Activated naive CD4-positive, alpha-beta T cell treated with anti-CD3 and anti-CD28 coated beads for 36 hours (primary cell): ENCODE results near the gene SMIM24. TPM values are rescaled to one million over a fixed set of nuclear protein-coding genes. Genes with fewer than 3 reads are reported as not detected.

Experiments used
- CTCF ChIA-PET: fragments of 350-600 bp; sonication (Branson Sonifier 250); formaldehyde crosslinking; loops from one replicate; lab custom pipeline; 2021; ENCODE audit warnings: antibody characterized with exemption; lab: Charles Lee
- DNase-seq: peaks from one replicate; pipeline ENCODE4 v3.0.0-alpha.2; 2020
- H3K27ac Mint-ChIP-seq: one replicate; pipeline ENCODE4 v1.8.0; 2021; ENCODE audit warnings: mild to moderate bottlenecking, mixed read lengths
- H3K27me3 Mint-ChIP-seq: one replicate; pipeline ENCODE4 v1.8.0; 2021; ENCODE audit warnings: low read depth, mixed read lengths
- H3K36me3 Mint-ChIP-seq: one replicate; pipeline ENCODE4 v1.8.0; 2021; ENCODE audit warnings: low read depth, mixed read lengths
- H3K4me1 Mint-ChIP-seq: one replicate; pipeline ENCODE4 v1.8.0; 2021; ENCODE audit warnings: low read depth, mixed read lengths
- H3K4me3 Mint-ChIP-seq: one replicate; pipeline ENCODE4 v1.8.0; 2021; ENCODE audit warnings: mild to moderate bottlenecking, moderate library complexity, mixed read lengths
- H3K9me3 Mint-ChIP-seq: one replicate; pipeline ENCODE4 v1.8.0; 2021; ENCODE audit warnings: mixed read lengths
- intact Hi-C: fragments of 100-400 bp; cut with micrococcal nuclease; formaldehyde crosslinking; loops from one replicate; pipeline ENCODE4 v1.15.1; 2023
- total RNA-seq, 2 experiments: library from RNA; stranded (reverse); gene quantifications; one replicate each; pipeline ENCODE4 v1.2.3, GENCODE V29; 2021

SMIM24 gene
- total RNA-seq, 2 experiments from 2014 or later, result 0.41 TPM; not detected in 1

DNA sequence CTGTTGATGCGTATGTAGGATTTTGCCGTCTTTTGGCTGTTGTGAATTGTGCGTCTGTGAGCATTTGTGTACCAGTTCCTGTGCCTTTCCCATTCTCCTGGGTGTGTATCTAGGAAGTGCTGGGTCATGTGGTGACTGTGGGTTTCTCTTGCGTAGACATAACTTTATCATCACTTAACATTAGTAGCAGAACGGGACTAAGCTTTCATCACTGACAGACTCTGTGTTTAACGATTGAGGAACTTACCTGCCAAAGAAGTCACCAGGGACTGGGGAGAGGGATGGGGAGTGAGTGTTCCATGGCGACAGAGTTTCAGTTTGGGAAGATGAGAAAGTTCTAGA, 40.8 kb upstream of the SMIM24 start:
- peaks cover 8% of the 10 kb centered on the region for H3K36me3 Mint-ChIP-seq
- CTCF ChIA-PET, result interaction anchor here (0.6 to 0.8 kb wide), 2 partner anchors 28 to 35 kb away, joined by 5 to 6 read pairs; no protein-coding TSS in a partner anchor

DNA sequence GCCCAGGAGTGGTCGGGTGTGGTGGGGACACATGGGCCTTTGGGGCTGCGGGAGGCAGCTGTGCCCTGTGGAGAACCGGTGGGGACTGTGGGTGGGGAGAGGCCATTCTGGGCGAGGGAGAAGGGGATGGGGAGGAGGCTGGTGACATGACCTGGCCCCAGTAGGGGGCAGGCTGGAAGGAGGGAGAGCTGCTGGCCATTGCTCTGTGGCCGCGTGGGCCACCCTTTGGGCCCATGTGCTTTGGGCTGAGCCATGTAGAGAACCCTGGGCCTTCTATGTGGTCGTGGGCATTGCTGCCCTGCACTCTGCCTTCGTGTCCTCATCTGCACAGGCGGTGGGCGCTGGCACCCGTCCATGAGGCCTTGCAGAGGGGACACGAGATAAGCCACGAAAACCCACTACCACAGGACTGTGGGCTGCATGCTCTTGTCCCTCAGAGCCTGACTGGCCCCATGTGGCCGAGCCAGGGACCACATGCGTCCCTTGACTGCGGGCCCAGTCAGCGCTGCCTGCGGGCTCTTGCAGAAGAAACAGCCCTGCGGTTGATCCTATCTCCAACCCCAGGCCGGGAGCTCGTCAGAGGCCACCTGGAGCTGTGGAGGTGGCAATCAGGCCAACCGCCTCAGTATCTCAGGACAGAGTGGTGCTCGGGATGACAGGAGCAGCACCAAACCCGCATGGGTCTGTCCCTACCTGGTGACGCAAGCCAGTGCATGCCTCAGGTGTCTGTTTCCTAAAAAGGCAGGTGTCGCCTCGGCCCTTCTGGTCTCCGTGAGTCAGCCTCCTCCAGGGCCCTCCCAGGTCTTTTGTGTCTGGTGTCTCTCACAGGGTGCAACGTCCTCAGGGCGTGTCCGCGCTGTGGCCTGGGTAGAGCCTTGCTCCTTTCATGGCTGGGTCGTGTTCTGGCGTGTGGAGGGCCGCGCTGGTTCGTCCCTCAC, 40.1 kb upstream of the SMIM24 start:
- Mint-ChIP-seq H3K9me3 (no peaks in the 10 kb centered on the region), H3K27ac (no peak overlapping the region), H3K4me1 (peaks cover 30% of the 10 kb centered on the region), H3K36me3 (peaks cover 8% of the 10 kb centered on the region), H3K27me3 (no peaks in the 10 kb centered on the region), H3K4me3 (no peak overlapping the region)
- DNase-seq, result no peak
- CTCF ChIA-PET, result no interaction called here
- intact Hi-C loops, result no loop called here

More for the DNA sequence above, 40.8 kb upstream of the SMIM24 start:
- Mint-ChIP-seq H3K4me3 (no peak overlapping the region), H3K9me3 (no peaks in the 10 kb centered on the region), H3K4me1 (peaks cover 26% of the 10 kb centered on the region), H3K27me3 (no peaks in the 10 kb centered on the region), H3K27ac (no peak overlapping the region)
- intact Hi-C loops, result no loop called here
- DNase-seq, result no peak

DNA sequence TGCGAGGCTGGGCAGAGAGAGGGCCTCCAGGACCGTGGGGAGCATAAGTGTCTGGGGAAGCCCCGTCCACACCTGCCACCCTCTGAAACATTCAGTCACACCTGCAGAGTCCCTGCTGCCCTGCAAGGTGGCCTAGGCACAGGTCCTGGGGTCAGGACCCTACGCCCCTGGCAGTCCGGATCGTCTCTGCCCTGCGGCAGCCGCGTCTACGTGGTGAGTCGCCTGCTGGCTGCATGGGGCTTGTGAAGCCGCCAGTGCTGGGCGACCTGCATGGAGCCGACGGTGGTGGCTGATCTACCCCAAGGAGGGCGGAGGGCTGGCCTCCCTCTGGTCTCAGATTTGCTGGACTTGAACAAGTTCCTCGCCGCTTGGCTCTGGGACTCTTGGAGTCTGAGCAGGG, 38.8 kb upstream of the SMIM24 start:
- DNase-seq, result no peak
- peaks cover 7% of the 10 kb centered on the region for H3K36me3 Mint-ChIP-seq
- intact Hi-C loops, result no loop called here
- H3K27ac Mint-ChIP-seq, result no peak overlapping the region
- H3K9me3 Mint-ChIP-seq, result no peaks in the 10 kb centered on the region
- H3K4me1 Mint-ChIP-seq, result peaks cover 37% of the 10 kb centered on the region
- CTCF ChIA-PET, result interaction anchor here (0.6 kb wide), 1 partner anchor 178 kb away, joined by 3 read pairs; no protein-coding TSS in a partner anchor
- no peak overlapping the region for H3K4me3 Mint-ChIP-seq
- no peaks in the 10 kb centered on the region for H3K27me3 Mint-ChIP-seq

DNA sequence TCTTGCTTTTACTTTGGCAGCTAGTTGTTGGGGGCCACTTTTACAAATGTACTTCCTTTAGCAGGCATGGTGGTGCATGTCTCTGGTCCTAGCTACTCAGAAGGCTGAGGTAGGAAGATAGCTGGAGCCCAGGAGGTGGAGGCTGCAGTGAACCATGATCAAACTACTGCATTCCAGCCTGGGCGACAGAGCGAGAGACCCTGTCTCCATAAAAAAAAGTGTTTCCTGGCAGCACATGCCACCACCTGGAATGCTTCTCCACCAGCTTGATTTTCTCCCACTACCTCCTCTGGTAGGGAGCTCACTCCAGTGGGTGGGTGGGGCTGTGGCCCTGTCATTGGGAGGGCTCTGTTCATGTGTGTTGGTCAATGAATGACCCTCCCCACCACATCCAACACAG, 38.3 kb upstream of the SMIM24 start:
- no peaks in the 10 kb centered on the region for H3K27me3 Mint-ChIP-seq
- no peaks in the 10 kb centered on the region for H3K9me3 Mint-ChIP-seq
- CTCF ChIA-PET, result interaction anchor here (0.6 to 1.2 kb wide), 2 partner anchors 14 to 178 kb away, joined by 3 read pairs; no protein-coding TSS in a partner anchor
- H3K27ac Mint-ChIP-seq, result no peak overlapping the region
- peaks cover 6% of the 10 kb centered on the region for H3K36me3 Mint-ChIP-seq
- H3K4me1 Mint-ChIP-seq, result peaks cover 37% of the 10 kb centered on the region
- DNase-seq, result no peak
- intact Hi-C loops, result no loop called here
- H3K4me3 Mint-ChIP-seq, result no peak overlapping the region

DNA sequence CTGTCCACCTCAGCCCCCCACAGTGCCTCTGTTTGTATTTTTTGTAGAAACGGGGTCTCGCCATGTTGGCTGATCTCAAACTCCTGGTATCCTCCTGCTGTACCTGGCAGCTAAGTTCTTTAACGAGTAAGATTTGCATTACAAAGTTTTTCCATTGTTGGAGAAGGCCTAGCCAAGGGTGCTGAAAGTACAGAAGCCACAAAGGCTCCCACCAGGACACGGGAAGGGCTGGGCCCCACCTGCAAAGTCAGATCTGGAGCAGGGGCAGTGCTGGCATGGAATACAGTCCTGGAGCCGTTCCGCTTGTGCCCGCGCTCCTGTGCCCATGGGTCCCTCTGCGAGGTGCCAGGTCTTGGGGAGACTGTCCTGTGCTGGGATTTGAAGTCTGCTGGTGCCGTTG, 37.9 kb upstream of the SMIM24 start:
- no peak for DNase-seq
- Mint-ChIP-seq H3K27ac (no peak overlapping the region), H3K9me3 (no peaks in the 10 kb centered on the region), H3K36me3 (peaks cover 6% of the 10 kb centered on the region), H3K27me3 (no peaks in the 10 kb centered on the region), H3K4me1 (peaks cover 37% of the 10 kb centered on the region), H3K4me3 (no peak overlapping the region)
- intact Hi-C loops, result no loop called here
- CTCF ChIA-PET, result interaction anchor here (0.6 to 1.2 kb wide), 2 partner anchors 13 to 179 kb away, joined by 3 read pairs; no protein-coding TSS in a partner anchor

DNA sequence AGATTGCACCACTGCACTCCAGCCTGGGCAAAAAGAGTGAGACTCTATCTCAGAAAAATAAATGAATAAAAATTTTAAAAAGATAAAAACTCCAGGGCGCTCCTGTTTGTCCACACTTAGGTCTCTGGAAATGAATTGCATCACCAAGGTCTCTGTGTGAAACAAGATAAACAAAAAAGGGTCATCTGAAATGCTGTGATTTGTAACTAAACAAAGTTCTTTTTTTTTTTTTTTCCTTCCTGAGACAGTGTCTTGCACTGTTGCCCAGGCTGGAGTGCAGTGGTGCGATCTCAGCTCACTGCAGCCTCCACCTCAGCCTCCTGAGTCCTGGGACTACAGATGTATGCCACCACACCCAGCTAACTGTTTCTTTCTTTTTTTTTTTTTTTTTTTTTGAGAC, 37.3 kb upstream of the SMIM24 start:
- CTCF ChIA-PET, result interaction anchor here (0.7 to 1.2 kb wide), 2 partner anchors 13 to 649 kb away, joined by 3 to 4 read pairs; no protein-coding TSS in a partner anchor
- DNase-seq, result no peak
- H3K36me3 Mint-ChIP-seq, result peaks cover 6% of the 10 kb centered on the region
- intact Hi-C loops, result no loop called here
- H3K4me3 Mint-ChIP-seq, result no peak overlapping the region
- H3K27ac Mint-ChIP-seq, result no peak overlapping the region
- peaks cover 38% of the 10 kb centered on the region for H3K4me1 Mint-ChIP-seq
- no peaks in the 10 kb centered on the region for H3K27me3 Mint-ChIP-seq
- no peaks in the 10 kb centered on the region for H3K9me3 Mint-ChIP-seq

DNA sequence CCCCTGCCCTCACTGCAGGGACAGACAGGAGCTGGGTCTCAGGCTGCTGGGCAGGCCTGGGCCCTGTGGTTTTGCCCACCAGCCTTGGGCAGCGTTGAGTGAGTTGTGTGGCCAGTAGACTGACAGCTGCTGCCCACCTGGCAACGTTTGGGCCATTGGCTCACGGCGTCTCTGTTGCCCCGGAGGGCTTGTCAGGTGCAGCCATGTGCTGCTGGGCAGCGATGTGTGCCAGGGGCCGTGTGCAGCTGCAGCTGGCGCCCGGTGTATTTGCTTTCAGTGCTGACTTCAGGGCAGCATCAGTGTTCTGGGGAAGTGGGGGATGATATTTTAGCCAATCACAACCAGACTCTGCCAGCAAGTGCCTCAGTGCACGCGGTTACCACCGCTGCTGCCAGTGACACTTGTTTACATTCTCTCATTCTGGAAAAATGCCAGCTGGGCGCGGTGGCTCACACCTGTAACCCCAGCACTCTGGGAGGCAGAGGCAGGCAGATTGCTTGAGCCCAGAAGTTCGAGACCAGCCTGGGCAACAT, 36.4 kb upstream of the SMIM24 start:
- no peak overlapping the region for H3K4me3 Mint-ChIP-seq
- intact Hi-C loops, result no loop called here
- no peak overlapping the region for H3K27ac Mint-ChIP-seq

DNA sequence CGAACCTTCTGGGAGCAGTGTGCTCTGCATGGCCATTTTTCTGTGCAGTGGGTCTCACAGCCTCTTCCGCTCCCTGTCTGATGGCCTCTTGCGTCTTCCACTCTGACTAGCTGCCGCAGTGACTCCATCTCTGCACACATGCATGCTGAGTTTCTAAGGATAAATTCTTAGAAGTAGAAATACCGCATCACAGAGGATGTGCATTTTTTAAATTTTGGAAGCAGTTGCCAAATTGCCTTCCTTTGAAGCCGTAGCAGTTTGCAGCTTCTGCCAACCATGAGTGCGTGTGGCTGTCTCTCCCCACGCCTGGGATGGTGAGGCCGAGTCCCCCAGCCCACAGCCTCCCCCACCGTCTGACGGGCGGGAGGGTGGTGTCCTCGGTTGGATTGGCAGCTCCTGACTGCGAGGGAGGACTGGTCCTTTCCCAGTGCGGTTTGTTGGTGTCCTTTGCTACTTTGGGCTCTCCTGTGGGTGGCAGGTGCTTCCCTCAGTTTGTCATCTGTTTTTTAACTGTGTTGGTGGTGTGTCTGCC, 35.6 kb upstream of the SMIM24 start:
- CTCF ChIA-PET, result no interaction called here
- Mint-ChIP-seq H3K27ac (no peak overlapping the region), H3K4me3 (no peak overlapping the region), H3K36me3 (peaks cover 1% of the 10 kb centered on the region), H3K27me3 (no peaks in the 10 kb centered on the region), H3K4me1 (peaks cover 40% of the 10 kb centered on the region), H3K9me3 (no peaks in the 10 kb centered on the region)
- intact Hi-C loops, result no loop called here
- no peak for DNase-seq

More for the DNA sequence above, 36.4 kb upstream of the SMIM24 start:
- Mint-ChIP-seq H3K36me3 (peaks cover 4% of the 10 kb centered on the region), H3K27me3 (no peaks in the 10 kb centered on the region), H3K9me3 (no peaks in the 10 kb centered on the region), H3K4me1 (peaks cover 41% of the 10 kb centered on the region)
- CTCF ChIA-PET, result no interaction called here
- DNase-seq, result peak; percentile 29

DNA sequence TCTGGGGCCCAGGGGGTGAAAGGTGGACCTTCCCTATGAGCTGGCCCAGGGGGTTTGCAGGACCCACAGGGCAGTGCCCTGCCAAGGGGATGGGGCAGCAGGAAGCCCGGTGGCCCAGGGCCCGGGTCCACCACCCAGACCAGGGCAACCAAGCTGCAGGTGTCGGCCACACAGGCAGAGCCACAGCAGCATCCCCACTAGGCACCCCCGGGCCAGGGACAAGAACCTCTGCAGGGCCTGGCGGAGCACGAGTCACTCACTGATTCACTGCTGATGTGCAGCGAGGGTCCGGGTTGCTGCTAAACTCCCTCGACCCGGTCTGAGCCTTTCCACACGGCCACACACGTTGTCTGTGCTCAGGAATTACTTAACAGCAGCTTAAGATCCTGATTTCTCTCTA, 34.6 kb upstream of the SMIM24 start:
- CTCF ChIA-PET, result interaction anchor here (0.6 kb wide), 1 partner anchor 42 kb away, joined by 3 read pairs; no protein-coding TSS in a partner anchor

DNA sequence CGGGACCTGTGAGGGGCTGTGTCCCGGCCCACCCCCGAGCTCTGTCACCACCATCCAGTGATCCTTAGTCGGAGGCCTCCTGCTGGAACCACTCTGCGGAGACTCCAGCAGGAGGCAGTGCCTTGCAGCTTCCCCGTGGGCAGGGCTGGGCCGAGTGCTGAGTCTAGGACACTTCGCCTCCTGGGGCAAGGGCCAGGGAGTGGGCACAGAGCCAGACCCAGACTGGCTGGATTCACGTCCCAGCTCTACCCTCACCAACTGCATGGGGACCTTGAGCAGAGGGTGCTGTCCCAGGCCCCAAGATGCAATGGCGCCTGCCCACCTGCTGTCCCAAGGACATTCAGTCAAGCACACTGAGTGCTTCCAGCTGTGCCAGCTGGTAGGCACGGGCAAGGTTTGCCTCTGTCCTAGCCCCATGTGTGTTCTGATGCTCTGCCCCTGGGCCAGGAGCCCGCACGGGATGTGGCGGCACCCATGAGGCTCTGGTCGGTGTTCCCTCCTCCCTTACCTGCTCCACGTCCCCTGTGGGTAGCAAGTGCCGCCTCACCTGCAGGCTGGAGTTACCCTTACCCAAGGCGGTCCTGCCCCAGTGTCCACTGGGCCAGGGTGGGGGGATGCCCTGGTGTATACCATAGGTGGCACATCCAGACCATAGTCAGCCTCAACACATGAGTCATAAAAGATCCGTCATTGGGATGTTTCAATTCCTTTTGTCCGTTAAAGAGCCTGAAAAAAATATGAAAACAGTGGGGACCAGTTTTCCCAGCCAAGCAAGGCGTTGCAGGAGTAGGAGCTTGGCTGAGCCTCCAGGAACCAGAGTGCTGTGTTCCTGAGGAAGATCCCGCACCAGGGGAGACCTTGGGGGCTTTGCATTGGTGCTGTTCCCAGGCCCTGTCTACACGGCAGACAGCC, 33.2 kb upstream of the SMIM24 start:
- no peaks in the 10 kb centered on the region for H3K27me3 Mint-ChIP-seq
- H3K9me3 Mint-ChIP-seq, result no peaks in the 10 kb centered on the region
- CTCF ChIA-PET, result no interaction called here
- intact Hi-C loops, result no loop called here
- H3K4me3 Mint-ChIP-seq, result no peak overlapping the region
- H3K27ac Mint-ChIP-seq, result no peak overlapping the region
- DNase-seq, result no peak
- H3K4me1 Mint-ChIP-seq, result peaks cover 51% of the 10 kb centered on the region
- H3K36me3 Mint-ChIP-seq, result peaks cover 4% of the 10 kb centered on the region

More for the DNA sequence above, 34.6 kb upstream of the SMIM24 start:
- Mint-ChIP-seq H3K36me3 (peaks cover 1% of the 10 kb centered on the region), H3K27ac (no peak overlapping the region), H3K4me1 (peaks cover 42% of the 10 kb centered on the region), H3K27me3 (no peaks in the 10 kb centered on the region), H3K4me3 (no peak overlapping the region), H3K9me3 (no peaks in the 10 kb centered on the region)
- no peak for DNase-seq
- intact Hi-C loops, result no loop called here

DNA sequence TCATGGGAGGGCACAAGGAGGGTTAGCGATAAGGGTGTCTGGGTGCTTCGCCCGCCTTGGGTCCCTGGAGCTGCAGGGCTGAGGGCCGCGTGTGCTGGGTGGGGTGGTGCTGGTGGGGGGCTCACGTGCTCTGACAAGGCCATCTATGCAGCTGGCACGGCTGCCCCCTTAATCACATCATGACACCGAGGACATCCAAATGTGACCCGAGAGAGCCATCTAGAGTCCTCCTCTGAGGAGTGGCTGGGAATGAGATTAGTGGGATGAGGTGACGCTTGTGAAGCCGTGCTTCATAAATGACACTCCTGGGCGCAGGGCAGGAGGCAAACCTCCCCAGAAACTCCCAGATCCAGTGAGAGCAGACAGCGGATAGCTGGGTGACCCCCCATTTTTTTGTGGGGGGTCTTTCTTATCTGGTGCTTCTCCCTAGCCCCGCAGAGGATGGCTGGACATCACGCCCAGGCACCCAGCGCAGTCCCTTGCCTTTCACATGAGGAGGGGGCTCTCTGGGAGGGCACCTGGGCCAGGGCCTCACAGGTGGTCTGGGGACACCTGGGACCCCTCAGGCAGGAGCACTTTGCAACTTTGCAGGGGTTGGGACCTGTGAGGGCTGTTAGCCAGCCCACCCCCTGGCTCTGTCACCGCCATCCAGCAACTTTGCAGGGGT, 32.4 kb upstream of the SMIM24 start:
- Mint-ChIP-seq H3K27me3 (no peaks in the 10 kb centered on the region), H3K27ac (no peak overlapping the region), H3K4me3 (no peak overlapping the region), H3K9me3 (no peaks in the 10 kb centered on the region), H3K4me1 (peaks cover 51% of the 10 kb centered on the region), H3K36me3 (peaks cover 5% of the 10 kb centered on the region)
- intact Hi-C loops, result no loop called here
- DNase-seq, result no peak
- CTCF ChIA-PET, result no interaction called here
